Astrocyte (in vitro differentiated cells and primary cell): ENCODE data around the gene CWC27.
A peak's percentile ranks its signal among the peaks of the same experiment; 100 is the strongest.

Source experiments
- EZH2 ChIP-seq: IDR thresholded peaks from 2 replicates; pipeline ENCODE4 v1.6.1; 2012; ENCODE audit warnings: mild to moderate bottlenecking, low read length, inconsistent platforms; ENCODE audit not compliant: insufficient read depth
- TF ChIP-seq, protein P1 (sequence below): IDR thresholded peaks from 2 replicates; pipeline ENCODE4 v1.5.1; 2011; ENCODE audit warnings: low read depth, mild to moderate bottlenecking, inconsistent platforms, low read length, moderate library complexity; ENCODE audit not compliant: insufficient read depth

DNA sequence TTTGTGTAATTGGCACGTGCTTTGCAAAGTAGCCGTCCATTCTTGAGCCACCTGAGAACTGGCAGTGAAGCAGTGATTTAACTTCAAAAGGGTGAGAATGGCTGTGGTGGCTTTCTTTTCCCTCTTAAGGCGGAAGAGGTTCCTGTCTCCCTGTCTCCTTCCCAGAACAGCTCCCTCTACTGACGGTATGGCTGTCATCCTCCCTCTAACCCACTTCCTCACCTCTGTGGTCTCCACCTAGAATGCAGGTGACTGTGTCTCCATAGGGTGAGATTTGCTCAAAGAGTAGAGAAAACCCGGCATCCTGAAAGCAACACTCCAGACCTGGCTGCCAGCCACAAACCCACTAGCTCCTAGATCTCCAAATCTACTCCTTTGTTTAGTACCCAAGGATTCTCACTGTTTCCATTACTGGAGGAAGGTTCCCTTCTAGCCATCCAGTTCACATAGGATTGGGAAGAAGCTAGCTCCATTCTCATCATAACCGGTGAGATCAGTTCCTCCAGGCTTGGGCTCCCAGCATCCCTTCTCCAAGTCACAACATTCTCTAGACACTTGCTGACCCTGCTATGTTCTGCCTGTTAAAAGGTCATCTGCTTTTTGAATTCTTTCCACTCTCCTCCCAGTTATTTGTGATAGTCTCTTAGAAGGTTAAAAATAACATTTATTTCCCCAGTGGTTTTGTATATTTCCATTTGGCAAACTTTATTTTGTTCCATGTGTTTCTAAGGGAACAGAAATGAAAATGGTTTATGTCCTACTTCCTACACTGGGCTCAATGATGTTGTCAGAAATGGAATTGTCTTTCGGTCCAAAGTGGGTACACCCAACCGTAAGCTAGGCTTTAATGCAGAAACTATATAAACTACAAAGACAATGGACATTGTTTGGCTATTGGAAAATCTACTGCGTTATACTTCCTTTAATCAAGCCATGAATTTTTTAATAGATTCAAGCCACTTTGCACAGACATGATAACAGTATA lies 269.4 kb downstream of the CWC27 start:
- TF ChIP-seq, protein P1, sequence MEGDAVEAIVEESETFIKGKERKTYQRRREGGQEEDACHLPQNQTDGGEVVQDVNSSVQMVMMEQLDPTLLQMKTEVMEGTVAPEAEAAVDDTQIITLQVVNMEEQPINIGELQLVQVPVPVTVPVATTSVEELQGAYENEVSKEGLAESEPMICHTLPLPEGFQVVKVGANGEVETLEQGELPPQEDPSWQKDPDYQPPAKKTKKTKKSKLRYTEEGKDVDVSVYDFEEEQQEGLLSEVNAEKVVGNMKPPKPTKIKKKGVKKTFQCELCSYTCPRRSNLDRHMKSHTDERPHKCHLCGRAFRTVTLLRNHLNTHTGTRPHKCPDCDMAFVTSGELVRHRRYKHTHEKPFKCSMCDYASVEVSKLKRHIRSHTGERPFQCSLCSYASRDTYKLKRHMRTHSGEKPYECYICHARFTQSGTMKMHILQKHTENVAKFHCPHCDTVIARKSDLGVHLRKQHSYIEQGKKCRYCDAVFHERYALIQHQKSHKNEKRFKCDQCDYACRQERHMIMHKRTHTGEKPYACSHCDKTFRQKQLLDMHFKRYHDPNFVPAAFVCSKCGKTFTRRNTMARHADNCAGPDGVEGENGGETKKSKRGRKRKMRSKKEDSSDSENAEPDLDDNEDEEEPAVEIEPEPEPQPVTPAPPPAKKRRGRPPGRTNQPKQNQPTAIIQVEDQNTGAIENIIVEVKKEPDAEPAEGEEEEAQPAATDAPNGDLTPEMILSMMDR: peak; percentile 10
- TF ChIP-seq EZH2: no peak
